GM18907 (cell line): ENCODE data around the gene ADGRD1.

Source experiments
- ATAC-seq: cut with Tn5 transposase; IDR thresholded peaks from one replicate; pipeline ENCODE4 v1.9.1; 2021; ENCODE audit warnings: mild to moderate bottlenecking, moderate library complexity; ENCODE audit not compliant: unreplicated experiment

The ADGRD1 gene

DNA sequence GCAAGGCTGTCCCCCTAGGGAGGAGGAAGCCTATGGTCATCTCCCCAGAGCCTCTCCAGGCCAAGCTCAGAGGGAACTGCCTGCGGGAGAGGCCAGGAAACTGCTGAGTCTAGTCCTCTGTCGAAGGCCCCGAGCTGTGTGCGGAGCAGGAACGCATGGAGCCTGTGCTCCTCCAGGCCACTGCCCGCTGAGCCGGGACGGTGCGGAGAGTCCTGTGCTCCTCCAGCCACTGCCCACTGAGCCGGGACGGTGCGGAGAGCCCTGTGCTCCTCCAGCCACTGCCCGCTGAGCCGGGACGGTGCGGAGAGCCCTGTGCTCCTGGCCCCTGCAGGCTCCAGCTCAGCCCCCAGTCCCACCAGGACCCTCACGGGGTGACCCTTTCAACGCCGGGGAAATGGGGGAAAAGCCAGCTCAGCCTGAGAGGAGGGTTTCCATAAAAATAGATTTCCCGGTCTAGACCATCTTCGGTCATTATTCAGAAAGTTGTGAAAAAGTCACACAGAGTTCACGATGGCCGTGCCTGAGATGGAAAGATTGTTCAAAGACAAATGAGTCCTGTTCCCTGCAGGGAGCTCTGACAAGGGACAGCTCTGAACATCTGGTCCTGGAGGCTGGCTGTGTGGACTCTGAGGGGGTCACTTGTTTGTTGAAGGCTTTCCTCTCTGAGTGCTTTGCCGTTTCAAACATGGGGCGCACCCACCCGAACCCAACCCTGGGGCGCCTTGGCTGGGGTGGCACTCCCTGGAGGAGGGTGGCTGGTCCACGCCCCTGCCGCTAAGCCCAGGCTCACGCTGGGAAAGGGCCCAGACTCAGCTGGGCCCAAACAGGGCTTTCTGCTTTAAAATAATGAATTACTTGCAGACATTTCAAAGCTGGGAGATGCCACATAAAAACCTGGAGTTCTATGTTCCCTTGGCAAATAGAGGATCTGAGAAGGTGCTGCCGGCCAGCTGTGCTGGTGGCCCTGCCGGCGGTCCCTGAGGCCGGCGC, 85.5 kb downstream of the ADGRD1 start:
- no peak for ATAC-seq

DNA sequence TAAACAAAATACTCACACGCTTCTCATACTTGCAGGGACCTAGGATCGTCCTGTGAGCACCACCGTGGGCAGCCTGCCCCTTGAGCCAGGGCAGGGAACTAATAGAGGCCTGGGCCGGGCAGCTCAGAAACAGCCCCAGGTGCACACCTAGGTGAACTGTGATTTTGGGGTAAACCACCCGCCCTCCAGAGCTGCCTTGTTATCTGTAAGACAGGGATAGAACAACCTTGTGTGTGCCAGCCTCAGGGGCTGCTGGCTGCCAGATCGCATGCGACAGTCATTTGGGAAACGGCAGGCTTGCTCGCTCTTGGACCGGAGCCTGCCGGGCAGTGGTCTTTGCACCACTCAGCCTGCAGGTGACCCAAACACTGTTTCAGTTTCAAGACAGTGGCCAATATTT, 86.8 kb downstream of the ADGRD1 start:
- no peak for ATAC-seq

DNA sequence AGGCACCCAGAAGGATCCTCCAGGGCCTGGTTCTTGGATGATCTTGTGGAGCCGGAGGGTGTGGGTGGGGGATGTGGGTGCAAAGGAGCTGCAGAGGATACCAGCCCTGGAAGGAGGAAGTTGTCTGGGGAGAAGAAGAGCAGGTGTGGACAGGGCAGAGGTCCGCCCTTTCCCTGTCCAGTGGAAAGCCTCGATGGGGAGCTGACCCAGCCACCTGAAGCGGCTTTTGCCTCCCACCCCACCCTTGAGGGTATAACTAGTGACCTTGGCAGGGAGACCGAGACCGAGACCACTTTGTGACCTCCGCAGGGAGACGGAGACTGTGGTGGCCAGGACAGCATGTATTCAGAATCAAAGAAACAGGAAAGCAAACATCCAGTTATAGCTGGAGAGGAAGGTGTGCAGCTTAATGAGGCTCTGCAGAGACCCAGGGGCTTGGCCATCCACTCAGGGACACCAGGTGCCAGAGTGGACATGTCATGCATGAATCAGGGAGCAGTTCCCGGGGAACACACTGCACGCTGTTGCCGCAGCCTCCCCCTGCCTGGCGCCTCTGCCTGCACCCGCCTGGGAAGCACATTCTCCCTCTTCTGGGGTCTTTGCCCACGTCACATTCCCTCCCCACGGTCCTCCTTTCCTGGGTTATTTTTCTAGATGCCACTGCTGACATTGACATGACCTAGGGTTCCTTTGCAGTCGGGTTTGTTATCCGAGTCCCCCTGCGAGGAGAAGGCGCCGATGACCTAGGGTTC, 87.7 kb downstream of the ADGRD1 start:
- ATAC-seq, result no peak

DNA sequence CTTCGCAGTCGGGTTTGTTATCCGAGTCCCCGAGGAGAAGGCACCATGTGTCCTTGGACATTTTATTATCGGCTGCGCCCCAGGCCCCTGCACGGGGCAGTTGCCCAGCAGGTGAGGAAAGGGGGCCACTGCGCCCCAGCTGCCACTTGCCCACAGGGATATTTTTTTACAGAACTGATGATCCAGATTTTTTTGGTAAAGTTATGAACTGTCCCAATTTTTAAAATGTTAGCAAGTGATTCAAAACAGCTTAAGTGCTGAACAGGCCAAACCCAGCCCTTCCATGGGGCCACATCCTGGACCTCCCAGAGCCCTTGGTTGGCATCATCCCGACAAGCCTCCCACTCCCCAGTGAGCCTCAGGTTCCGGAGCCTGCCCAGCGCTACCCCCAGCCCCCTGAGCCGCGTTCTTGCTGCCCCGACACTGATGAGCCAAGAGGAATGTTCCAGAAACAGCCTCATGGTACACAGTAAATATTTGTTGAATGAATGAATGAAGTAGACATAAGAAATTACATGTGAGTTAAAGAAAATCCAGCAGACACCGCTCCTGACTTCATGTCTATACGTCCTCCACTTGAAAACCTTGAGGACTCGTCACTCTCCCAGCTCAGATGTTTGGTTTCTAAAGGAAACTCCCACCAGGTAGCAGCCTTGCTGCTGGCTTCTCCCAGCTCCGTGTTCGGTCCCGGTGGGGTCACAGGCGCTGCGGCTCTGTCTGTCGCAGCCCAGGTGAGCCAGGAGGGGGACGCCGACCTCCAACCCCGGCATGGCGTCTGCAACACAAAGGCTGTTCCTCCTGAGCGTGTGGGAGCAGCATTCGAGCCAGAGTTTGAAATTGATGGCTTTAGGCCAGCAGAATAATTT, 88.5 kb downstream of the ADGRD1 start:
- ATAC-seq, result no peak

DNA sequence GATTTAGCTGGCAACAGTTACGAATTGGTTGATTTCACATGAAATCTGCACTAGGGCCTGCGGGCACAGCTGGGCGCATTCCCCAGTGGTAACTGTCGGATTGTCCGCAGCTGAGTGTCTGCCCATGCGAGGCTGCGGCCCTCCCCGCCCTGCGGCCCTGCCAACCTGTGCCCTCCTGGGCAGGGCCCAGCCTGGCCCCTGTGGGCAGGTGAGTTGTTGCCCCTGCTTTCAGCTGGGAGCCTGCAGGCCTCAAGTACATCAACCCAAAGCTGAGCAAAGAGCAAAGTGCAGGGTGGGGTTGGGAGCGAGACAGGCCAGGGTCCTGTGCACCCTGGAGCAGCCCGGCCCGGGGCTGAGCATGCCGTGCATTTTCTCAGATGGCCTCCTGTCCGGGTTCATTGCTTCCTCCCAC, 89.1 kb downstream of the ADGRD1 start:
- no peak for ATAC-seq

DNA sequence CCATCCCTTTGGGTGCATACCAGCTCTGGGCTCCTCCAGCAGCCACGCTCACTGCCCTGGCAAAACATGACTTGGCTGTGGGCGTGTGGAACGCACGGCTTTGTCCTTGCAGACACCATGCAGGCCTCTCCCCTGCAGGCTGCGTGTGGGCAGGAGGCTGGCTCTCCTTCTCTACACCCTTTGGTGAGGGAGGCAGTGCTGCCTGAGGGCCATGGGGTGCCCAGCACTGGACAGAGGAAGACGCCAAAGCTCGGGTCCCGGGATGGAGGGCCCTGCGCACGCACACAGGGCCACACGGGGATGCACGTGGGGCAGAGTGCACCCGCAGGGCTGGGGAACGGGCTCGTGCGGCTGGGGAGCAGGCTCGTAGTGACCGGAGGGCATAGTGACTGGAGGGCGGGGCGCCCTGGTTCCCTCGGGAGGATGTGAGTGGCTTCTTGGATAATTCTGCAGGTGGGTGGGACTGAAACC, 89.7 kb downstream of the ADGRD1 start:
- no peak for ATAC-seq

DNA sequence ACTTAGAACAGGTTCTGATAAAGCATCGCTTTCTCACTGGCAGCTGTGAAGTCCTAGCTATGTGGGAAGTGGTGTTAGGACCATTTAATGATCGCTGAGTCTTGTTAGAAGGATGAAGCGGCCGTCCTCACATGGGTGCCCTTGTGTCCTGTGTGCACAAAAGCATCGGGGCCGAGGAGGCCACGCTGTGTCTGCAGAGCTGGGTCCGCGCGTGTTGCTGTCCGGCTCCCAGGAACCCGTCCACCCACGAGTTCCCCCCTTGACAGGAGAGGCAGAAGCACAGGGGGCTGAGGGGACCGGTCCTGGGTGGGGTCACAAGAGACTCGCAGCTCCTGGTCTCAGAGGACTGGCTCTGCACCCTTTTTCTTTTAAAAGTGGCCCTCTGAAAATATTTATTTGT, 90.4 kb downstream of the ADGRD1 start:
- no peak for ATAC-seq

DNA sequence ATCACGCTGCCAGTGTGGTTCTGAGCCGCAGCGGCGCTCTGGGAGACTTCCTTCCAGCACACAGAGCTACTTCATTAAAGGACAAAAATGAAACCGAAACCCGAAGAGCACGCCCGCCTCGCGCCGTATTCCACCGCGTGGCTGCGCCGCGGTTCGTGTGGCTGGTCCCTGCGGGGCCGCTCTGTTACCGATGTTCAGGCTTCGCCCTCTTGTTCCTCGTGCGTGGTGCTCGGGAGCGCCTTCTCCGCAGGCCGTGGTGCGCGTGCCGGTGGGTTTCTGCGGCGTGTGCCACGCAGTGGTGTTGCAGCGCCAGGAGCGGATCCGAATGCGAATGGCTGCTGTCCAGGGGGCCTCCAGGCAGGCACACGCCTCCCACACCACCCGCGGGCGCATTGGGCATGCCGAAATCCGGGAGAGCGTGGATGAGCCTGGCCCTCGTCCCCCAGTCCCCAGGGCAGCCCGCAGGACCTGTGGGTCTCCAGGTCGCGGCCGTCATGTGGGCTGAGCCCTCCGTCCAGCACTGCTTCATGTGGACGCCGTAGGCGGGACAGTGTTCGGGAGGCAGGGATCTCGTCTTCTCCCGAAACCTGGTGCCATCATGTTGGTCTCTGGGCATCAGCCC, 91.2 kb downstream of the ADGRD1 start:
- ATAC-seq, result no peak

DNA sequence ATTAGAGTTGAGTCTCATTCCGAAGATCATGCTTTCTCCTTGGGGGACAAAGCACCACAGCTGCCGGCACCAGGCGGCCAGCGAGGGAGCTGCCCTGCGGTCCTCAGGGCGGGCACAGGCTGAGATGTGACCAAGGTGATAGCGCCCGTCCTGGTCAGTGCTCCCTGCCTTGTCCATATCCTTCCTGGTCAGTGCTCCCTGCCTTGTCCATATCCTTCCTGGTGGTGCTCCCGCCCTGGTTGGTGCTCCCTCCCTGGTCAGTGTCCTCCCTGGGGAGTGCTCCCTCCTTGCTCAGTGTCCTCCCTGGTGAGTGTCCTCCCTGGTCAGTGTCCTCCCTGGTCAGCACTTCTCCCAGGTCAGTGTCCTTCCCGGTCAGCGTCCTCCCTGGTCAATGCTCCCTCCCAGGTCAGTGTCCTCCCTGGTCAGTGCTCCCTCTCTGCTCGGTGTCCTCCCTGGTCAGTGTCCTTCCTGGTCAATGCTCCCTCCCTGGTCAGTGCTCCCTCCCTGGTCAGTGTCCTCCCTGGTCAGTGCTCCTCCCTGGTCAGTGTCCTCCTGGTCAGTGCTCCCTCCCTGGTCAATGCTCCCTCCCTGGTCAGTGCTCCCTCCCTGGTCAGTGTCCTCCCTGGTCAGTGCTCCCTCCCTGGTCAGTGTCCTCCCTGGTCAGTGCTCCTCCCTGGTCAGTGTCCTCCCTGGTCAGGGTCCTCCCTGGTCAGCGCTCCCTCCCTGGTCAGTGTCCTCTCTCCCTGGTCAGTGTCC, 92.2 kb downstream of the ADGRD1 start:
- no peak for ATAC-seq

DNA sequence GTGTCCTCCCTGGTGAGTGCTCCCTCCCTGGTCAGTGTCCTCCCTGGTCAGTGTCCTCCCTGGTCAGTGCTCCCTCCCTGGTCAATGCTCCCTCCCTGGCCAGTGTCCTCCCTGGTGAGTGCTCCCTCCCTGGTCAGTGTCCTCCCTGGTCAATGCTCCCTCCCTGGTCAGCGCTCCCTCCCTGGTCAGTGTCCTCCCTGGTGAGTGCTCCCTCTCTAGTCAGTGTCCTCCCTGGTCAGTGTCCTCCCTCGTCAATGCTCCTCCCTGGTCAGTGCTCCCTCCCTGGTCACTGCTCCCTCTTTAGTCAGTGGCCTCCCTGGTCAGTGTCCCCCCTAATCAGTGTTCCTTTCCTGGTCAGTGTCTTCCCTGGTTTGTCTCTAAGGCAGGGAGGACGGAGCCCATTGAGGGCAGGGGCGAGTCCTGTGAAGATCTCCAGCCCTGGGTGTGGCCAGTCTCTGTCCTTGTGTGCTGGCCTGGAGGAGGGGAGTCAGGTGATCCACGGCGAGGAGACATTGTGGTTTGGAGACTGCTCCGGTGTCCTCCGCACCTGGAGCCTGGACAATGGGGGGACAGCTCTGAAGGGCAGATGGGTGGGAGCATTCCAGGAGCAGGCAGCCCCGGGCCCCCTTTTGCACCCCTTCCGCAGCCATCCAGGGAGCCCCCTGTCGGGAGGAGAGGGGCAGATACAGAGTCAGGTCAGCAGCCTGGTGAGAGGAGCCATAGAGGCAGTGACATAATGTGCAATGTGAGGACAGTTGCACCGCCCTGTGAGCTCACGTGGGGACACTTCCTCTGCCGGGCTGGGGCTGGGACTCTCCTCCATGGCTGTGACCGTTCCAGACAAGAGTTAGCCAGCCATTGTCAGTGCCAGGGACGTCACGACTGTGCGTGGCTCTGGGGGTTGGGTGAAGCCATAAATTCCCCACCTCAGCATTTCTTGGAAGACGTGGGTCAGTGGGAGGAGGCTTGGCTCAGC, 93.4 kb downstream of the ADGRD1 start:
- ATAC-seq, result no peak

DNA sequence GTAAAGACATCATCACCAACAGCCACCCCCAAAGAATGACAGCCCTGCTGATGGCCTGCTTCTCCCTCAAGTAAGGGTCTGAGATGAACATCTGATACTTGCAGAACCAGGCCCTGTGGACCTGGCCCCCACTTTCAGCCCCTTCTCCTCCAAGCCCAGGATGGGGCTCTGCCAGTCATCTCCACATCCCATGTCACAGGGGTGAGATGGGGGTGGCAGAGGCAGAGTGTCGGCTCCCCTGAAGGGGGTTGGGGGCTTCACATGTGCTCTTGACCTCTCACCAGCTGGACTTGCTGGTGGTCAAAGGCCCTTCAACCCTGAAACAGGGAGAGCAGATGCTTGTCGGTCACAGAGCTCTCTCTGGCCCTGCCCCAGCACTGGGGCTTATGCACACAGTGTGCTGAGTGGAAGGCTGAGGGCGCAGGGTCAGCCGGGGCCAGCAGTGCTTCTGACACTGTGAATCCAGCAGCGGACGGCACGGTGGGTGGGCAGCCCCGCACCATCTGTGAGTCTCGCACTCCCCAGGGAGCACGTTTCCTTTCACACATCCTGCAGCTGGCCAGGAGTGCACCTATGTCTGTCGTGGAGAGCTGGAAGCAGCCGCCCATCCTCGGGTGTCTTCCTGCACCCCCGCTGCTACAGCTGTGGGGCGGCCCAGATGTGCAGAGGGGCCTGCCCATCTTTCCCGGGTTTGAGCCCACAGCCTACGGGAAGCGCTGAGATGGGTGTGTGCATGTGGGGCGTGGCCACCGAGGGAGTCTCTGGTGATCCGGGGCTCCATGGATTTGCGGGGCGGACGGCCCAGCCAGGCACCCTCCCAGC, 94.3 kb downstream of the ADGRD1 start:
- no peak for ATAC-seq

DNA sequence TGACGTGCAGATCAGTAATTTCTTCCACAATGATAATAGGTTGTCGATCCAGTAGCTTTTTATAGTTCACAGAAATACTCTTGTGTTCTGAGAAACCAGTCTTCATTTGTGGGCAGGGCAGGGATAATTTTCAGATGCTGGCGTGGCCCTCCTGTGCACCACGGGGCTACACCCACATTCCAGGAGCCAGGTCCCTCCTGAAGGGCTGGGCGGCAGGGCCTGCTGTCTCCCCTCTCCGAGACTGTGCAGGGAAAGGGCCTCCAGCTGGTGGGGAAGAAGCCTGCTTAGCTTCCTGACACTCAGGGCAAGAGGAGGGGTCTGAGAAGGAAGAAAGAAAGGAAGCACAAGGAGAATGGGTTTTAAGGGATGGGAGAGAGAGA, 94.9 kb downstream of the ADGRD1 start:
- ATAC-seq, result no peak

DNA sequence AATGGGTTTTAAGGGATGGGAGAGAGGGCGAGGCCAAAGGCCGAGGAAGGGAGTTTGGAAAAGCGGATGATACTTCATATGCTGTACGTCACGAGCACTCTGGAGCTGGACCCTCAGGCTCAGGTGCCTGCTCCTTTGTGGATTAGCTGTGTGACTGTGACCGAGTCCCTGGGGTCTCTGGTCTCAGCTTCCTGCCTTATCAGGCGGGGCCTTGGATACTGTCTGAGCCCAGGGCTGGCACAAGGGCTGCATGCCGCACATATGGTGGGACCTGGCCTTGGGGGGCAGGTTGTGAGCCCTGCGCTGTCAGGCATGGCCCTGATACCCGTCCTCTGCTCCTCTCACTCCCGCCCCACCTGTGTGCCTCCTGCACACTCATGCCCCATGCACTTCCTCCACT, 95.3 kb downstream of the ADGRD1 start:
- no peak for ATAC-seq

DNA sequence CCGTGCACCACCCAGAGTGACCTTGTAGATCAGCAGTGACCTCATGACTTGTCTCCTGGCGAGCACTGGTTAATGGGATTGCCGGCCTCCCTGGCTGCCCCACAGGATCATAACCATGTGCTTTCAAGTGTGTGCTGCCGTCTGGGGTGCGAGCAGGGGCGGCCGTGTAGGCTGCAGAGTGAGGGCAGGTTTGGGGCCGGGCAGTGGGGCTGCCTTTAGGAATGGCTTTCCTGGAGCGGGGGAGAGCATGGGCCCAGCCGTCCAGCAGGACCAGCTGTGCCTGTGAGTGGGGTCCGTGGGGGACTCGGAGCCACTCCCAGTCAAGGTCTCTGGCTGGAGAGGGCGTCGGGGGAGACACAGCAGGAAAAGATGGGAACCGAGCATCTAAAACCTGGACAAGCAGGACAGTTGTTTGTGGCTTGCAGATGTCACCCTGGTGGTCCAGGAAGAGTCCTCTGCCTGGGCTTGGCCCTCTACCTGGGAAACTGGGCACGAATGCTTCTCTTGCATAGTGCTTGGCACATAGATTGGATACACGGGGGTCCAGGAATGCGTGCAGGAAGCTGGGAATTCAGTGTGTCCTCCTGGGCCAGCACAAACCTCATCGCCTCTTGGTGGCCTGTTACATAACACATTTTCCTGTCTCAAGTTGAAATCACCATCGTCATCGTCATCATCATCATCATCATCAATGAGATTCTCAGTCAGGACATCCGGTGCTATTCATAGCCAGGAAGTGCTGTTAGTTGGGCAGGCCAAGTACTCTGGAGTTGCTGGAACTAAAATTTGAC, 96.0 kb downstream of the ADGRD1 start:
- no peak for ATAC-seq

DNA sequence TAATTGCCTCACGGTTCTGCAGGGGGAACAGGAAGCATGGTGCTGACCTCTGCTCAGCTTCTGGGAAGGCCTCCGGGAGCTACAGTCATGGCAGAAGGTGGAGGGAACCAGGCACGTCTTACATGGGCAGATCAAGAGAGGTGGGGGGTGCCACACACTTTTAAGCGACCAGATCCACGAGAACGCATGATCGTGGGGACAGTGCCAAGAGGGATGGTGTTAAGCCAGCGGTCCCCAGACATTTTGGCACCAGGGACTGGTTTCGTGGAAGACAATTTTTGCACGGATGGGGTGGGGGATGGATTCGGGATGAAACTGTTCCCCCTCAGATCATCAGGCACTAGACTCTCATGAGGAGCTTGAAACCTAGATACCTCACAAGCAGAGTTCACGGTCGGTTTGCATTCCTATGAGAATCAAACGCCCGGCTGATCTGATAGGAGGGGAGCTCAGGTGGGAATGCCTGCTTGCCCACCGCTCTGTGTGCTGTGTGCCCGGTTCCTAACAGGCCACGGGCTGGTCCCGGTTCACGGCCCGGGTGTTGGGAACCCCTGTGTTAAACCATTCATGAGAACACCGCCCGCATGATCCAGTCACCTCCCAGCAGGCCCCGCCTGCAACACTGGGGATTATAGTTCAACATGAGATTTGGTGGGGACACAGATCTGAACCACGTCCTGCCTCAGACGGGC, 96.9 kb downstream of the ADGRD1 start:
- no peak for ATAC-seq

DNA sequence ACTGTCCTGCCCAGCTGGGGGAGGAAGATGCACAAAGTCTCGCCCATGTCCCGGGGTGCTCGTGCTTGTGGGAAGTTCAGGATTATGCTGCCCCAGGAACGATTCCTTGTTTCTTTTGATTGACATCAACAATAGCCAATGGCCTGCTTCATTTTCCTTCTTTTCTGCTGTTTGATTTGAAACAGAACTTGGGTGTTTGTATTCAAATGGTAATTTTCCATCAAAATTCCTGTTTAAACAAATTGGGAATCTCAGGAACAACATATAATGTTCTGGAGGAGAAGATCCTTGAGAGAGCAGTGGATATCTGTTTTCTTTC, 97.4 kb downstream of the ADGRD1 start:
- ATAC-seq, result no peak
